Panc1 (cell line): ENCODE results near the gene NKRF. TPM values are rescaled to one million over a fixed set of nuclear protein-coding genes. Genes with fewer than 3 reads are reported as not detected.

Experiments
- ATAC-seq: fragments of 200-7000 bp; cut with Tn5 transposase; 2 replicates; pipeline ENCODE4 v1.9.1; 2020; ENCODE audit warnings: mild to moderate bottlenecking, moderate library complexity
- BruUV-seq: library from RNA; stranded (reverse); fragments of 400-500 nt; replicated peaks from 2 replicates; lab custom pipeline; 2021; lab: Mats Ljungman, UMichigan
- CTCF ChIA-PET: fragments of 300-600 bp; sonication (Branson Sonifier 250); formaldehyde crosslinking; loops from one replicate; lab custom pipeline; 2022; ENCODE audit warnings: antibody characterized with exemption; lab: Charles Lee
- POLR2A ChIA-PET: fragments of 300-600 bp; sonication (Branson Sonifier 250); formaldehyde crosslinking; loops from one replicate; lab custom pipeline; 2022; ENCODE audit warnings: antibody characterized with exemption; lab: Charles Lee
- DNase-seq: peaks from one replicate; pipeline ENCODE4 v3.0.0-alpha.2; 2010; ENCODE audit warnings: low read depth, low spot score
- H3K27ac ChIP-seq: 2 replicates; pipeline ENCODE4 v1.5.1; 2011; ENCODE audit warnings: mild to moderate bottlenecking, low read length, inconsistent platforms
- H3K27me3 ChIP-seq: fragments of 200-500 bp; sonication (Bioruptor generic); 2 replicates; pipeline ENCODE4 v1.6.0; 2014; ENCODE audit warnings: low read length, inconsistent platforms; ENCODE audit not compliant: control insufficient read depth, insufficient read depth
- H3K36me3 ChIP-seq: fragments of 200-500 bp; sonication (Bioruptor generic); 2 replicates; pipeline ENCODE4 v1.5.1; 2014; ENCODE audit warnings: inconsistent platforms, mild to moderate bottlenecking, low read length, moderate library complexity; ENCODE audit not compliant: control insufficient read depth, insufficient read depth
- H3K4me1 ChIP-seq: 2 replicates; pipeline ENCODE4 v1.5.1; 2011; ENCODE audit warnings: inconsistent platforms, mild to moderate bottlenecking, low read length, moderate library complexity; ENCODE audit not compliant: control insufficient read depth, insufficient read depth
- H3K4me3 ChIP-seq, 2 experiments: 2 replicates each; pipeline ENCODE4 v1.5.1; 2011 to 2012; ENCODE audit warnings: low read depth in 2 of 2, low read length in 2 of 2, mild to moderate bottlenecking in 2 of 2, inconsistent platforms in 1 of 2, moderate library complexity in 1 of 2
- H3K9me3 ChIP-seq: fragments of 200-500 bp; sonication (Bioruptor generic); 2 replicates; pipeline ENCODE4 v1.5.1; 2014; ENCODE audit warnings: low read depth, mild to moderate bottlenecking, inconsistent platforms, low read length, moderate library complexity; ENCODE audit not compliant: control insufficient read depth, insufficient read depth
- CTCF ChIP-seq: fragments of 450-650 bp; IDR thresholded peaks from 2 replicates; pipeline ENCODE4 v1.5.1; 2017; ENCODE audit warnings: mild to moderate bottlenecking
- POLR2AphosphoS5 ChIP-seq: IDR thresholded peaks from 2 replicates; pipeline ENCODE4 v1.6.1; 2012; ENCODE audit warnings: mild to moderate bottlenecking, low read depth, low read length, moderate library complexity
- REST ChIP-seq, 2 experiments: IDR thresholded peaks; 2 replicates each; pipeline ENCODE4 v1.6.1; 2011 to 2012; ENCODE audit warnings: low read depth in 2 of 2, control low read depth in 1 of 2, low read length in 1 of 2, mild to moderate bottlenecking in 1 of 2, moderate library complexity in 1 of 2; ENCODE audit not compliant: insufficient read depth in 1 of 2
- SIN3A ChIP-seq: IDR thresholded peaks from 2 replicates; pipeline ENCODE4 v1.6.1; 2012; ENCODE audit warnings: low read depth, mild to moderate bottlenecking, low read length, moderate library complexity, borderline replicate concordance; ENCODE audit not compliant: insufficient read depth
- TCF7L2 ChIP-seq: IDR thresholded peaks from 2 replicates; pipeline ENCODE4 v1.6.1; 2011; ENCODE audit warnings: mild to moderate bottlenecking, low read depth, low read length, inconsistent platforms
- in situ Hi-C: cut with HindIII; loops from 2 replicates; pipeline ENCODE4 v1.10.0; 2016; ENCODE audit warnings: low sequenced_read_pairs, low pct_unique_long_range_greater_than_20kb
- intact Hi-C: fragments of 100-400 bp; cut with micrococcal nuclease; formaldehyde crosslinking; loops from one replicate; pipeline ENCODE4 v1.10.0; 2022; ENCODE audit not compliant: unreplicated experiment
- total RNA-seq: library from RNA; stranded (reverse); gene quantifications from one replicate; pipeline ENCODE4 v1.2.1, GENCODE V29; 2021; ENCODE audit not compliant: unreplicated experiment

Gene NKRF
- total RNA-seq, 1 experiment from 2014 or later = 25.5 TPM

- DNase-seq (no peak), ATAC-seq (no peak)
- H3K27me3 ChIP-seq = no peaks in the 10 kb centered on the region
- in situ Hi-C loops (no loop called here), intact Hi-C loops (no loop called here)
- H3K9me3 ChIP-seq = no peaks in the 10 kb centered on the region
- H3K27ac ChIP-seq = no peak overlapping the region
- no peak for TF ChIP-seq CTCF
- no peak for TF ChIP-seq TCF7L2
- no peak for TF ChIP-seq SIN3A
- TF ChIP-seq REST (IDR thresholded peaks at IDR 0.05; ENCODE audit: insufficient read depth in 1 of 2, low read depth in 2 of 2, low read length in 1 of 2) = no peak
- no peak for TF ChIP-seq POLR2AphosphoS5
- H3K4me3 ChIP-seq = no peak overlapping the region
- peaks cover 4% of the 10 kb centered on the region for H3K4me1 ChIP-seq
- CTCF ChIA-PET = no interaction called here
- POLR2A ChIA-PET = no interaction called here
- H3K36me3 ChIP-seq = no peaks in the 10 kb centered on the region; the same call in none of the 2 replicates
- no TSS peak for BruUV-seq
Measured at GRCh38 chrX:119602701-119603255, 3.4 kb downstream of the NKRF start.

GRCh38 chrX:119589810-119590209 lies 16.4 kb downstream of the NKRF start:
- no peak overlapping the region for H3K27ac ChIP-seq
- in situ Hi-C loops (no loop called here), intact Hi-C loops (no loop called here)
- TF ChIP-seq REST (IDR thresholded peaks at IDR 0.05; ENCODE audit: insufficient read depth in 1 of 2, low read depth in 2 of 2, low read length in 1 of 2) = no peak
- no peak for TF ChIP-seq CTCF
- TF ChIP-seq SIN3A = no peak
- TF ChIP-seq TCF7L2 = no peak
- TF ChIP-seq POLR2AphosphoS5 = no peak
- H3K36me3 ChIP-seq = peaks cover 16% of the 10 kb centered on the region
- H3K9me3 ChIP-seq = no peaks in the 10 kb centered on the region
- CTCF ChIA-PET = no interaction called here
- DNase-seq = no peak
- POLR2A ChIA-PET = no interaction called here
- no peaks in the 10 kb centered on the region for H3K4me1 ChIP-seq
- no peaks in the 10 kb centered on the region for H3K27me3 ChIP-seq
- no peak for ATAC-seq
- H3K4me3 ChIP-seq = no peak overlapping the region
- TSS peak; percentile 57 for BruUV-seq
